Activated CD8-positive, alpha-beta memory T cell treated with anti-CD3 and anti-CD28 coated beads for 48 hours (primary cell): ENCODE results near the gene RASAL1.

Experiments
- DNase-seq, 3 experiments: peaks; one replicate each; pipeline ENCODE4 v3.0.0-alpha.2; 2020; ENCODE audit warnings: low read depth in 2 of 3, low spot score in 2 of 3

The RASAL1 gene

DNA sequence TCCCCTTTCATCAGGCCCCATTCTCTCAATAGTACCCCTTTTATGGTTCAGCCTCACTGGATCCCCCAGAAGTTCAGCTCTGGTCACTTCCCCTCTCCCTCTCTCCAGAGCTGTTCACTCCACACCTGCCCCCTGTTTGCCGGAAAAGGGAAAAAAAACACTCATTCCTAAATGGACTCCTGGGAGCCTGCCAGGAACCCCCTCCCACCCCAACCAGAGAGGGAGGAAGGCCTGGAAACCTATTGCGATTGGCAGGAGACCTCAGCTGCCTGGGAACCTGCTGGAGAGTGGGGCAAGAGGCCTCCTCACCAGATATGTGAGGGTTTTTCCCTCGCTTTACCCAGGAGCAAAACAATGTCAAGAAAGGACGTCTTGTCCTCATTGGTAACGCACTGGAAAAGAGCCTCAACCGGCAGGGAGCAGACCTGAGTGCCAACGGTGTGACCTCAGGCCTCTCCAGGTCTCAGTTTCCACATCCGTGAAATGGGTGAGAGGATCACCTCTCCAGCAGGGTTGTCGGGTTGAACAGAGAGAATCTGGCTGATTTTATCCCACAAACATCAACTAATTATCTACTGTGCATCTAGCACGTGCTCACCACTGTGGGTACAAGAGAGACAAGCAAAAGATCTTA lies 74.4 kb downstream of the RASAL1 start:
- DNase-seq: no peak

DNA sequence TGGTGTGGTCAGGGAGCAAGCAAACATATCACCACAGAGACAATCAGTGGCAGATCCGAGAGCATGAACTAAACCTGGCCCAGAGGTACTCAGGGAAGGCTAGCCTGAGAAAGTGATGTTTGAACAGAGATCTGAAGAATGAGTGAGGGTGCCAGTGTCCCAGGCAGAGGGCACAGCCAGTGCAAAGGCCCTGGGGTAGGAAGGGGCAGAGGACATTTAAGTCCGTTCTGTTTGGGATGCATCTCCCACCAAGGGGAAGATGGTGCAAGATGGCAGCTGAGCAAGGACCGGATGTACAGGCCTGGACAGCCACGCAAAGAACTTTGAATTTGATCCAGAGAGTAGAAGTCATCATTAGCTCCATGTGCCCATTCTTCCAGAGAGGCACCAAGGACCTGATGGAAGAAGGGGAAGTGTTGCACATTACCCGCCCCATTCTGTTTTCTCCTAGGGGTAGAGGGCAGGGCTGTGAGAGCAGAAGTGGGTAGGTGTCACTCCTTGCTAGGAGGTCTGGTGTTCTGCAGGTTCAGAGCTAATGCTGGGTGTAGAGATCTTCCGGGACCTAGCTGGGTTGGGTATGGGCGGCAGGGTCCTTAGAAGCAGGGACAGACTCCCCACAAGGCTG lies 75.1 kb downstream of the RASAL1 start:
- no peak for DNase-seq

DNA sequence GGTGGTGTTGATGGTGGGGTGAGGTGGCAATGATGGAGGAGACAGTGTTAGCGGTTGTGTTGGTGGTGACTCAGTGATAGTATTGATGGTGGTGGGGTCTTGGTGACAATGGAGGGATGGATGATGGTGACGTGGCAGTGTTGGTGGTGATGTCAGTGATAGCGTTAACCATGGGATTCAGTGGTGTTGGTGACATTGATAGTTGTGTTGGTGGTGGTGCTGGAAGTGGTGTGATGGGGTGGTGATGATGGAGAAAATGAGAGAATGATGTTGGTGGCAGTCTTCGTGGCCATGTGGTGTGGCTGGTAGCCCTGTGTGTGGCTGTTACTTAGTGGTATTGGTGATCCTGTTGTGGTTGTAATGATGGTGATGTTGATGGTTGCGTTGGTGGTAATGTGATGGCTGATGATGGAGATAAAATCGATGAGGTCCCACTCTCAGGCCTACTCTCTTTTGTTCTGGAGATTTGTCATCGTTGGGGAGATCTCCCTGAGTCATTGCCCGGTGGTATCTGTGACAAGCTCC lies 76.4 kb downstream of the RASAL1 start:
- no peak for DNase-seq

DNA sequence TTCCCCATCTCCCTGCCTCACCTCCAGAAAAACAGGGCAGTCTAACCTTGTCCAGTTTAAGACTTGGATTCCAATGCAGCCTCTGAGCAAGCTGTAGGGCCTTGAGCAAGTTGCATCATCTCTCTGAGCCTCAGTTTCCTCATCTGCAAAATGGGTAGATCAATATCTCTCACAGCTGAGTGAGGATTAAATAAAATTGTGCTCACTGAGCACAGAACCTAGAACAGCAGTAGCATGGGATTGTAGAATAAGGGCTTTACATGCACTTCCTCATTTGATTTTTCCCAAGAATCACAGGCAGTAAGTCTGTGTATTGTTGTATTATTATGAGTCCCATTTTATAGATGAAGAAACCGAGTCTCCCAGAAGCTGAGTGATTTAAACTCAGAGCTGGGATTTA lies 77.0 kb downstream of the RASAL1 start:
- no peak for DNase-seq

DNA sequence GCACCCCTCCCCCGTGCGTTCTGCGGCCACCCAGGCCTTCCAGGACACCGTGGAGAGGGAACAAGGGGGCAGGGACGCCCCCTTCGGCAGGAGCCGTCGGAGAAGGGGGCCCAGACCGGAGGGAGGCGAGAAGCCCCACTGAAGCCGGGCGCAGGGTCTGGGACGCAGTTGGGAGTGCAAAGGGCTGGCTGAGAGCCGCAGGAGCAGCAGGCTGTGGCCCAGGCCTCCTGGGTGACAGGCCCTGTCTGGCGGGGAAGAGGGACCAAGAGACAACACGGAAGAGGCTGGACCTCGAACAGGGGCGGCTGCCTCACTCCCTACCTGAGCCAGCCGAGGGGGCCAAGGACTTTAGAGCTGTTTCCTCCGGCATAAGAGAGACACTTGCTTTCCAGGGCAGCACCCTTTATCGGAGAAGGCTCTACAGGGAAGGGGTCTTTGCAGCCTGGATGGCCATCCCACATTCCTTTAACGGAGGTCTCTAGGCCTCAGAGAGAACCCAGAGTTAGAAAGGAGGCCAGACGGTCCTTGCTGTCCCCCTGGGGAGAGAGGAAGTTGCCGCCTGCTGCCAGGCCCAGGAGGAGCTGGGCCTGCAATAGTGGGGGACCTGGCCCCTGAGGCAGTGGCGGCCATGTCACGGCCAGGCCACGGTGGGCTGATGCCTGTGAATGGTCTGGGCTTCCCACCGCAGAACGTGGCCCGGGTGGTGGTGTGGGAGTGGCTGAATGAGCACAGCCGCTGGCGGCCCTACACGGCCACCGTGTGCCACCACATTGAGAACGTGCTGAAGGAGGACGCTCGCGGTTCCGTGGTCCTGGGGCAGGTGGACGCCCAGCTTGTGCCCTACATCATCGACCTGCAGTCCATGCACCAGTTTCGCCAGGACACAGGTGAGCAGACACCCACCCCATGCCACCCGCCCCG lies 77.7 kb downstream of the RASAL1 start:
- DNase-seq: no peak

- no peak for DNase-seq
These were observed 78.7 kb downstream of the RASAL1 start, which contains the start of gene DTX1 for GRCh38 chr12:113056631-113057488. Gene DTX1, plus strand, starts transcription at chr12:113056730. Its CDS starts 1,463 bp downstream, at chr12:113058193.

DNA sequence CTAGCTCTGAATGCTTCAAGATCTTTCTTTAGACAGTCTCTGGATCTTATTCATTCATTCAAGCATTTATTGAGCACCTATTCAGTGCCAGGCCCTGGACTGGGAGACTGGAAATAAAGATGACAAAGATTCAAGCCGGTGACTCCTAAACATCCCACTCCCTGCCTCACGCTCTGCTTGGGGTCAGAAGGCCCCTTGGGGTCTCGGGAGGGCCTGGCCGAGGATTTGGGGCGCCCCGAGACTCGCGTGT lies 79.3 kb downstream of the RASAL1 start:
- DNase-seq: no peak

- no peak for DNase-seq
These were observed 79.8 kb downstream of the RASAL1 start for GRCh38 chr12:113055594-113056380.

DNA sequence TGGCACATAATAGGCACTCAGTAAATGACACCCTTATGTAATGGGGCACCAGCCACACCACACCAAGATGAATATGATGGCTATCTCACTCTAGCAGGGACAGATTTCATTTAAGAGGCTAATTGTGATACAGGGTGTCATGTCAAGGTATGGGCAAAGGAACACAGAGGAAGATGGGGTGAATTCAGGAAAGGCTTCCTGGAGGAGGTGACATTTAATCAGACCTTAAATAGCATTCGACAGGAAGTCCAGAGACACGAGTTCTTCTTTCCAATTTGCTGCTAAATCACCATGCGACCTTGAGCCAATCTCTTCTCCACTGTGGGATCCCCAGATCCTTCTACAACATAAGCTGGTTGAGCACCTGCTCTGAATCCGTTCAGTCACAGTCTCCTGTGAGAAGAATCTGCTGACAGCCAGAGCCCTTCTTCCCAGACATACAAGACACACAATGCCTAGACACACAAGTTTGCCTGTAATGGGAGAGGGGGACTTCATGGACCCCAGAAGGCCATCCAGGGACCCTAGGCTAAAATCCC lies 80.5 kb downstream of the RASAL1 start:
- DNase-seq: no peak

GRCh38 chr12:113052326-113052725 lies 83.2 kb downstream of the RASAL1 start:
- no peak for DNase-seq

DNA sequence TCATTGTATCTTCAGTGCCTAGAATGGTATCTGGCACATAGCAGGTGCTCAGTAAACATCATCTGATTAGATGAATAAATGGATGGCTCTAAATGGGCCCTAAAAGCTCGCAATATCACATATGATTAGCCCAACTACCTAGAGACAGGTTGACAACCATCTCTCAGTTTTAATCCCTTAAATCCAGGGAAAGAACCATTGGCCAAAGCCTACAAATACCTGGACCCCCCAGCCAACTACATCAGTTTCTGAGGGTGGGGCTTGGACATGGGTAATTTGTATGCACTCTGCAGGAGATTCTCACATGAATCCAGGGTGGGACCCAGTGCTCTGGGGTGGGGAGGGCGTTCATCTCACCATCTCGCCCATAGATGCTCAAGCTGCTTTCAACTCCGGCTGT lies 83.8 kb downstream of the RASAL1 start:
- no peak for DNase-seq

GRCh38 chr12:113050795-113051194 lies 84.8 kb downstream of the RASAL1 start:
- no peak for DNase-seq

GRCh38 chr12:113049976-113050742 lies 85.4 kb downstream of the RASAL1 start:
- no peak for DNase-seq
